Trophoblast cell (in vitro differentiated cells and primary cell): ENCODE results near the gene PIGA.

Experiments used
- DNase-seq, 2 donors: peaks; one replicate each; pipeline ENCODE4 v3.0.0-alpha.2; 2016
- H2AFZ ChIP-seq: 2 replicates; pipeline ENCODE4 v1.6.1; 2013; ENCODE audit warnings: low read length, moderate library complexity, mild to moderate bottlenecking; ENCODE audit not compliant: insufficient read depth, poor library complexity
- H2AK5ac ChIP-seq: 2 replicates; pipeline ENCODE4 v1.6.1; 2013; ENCODE audit warnings: mild to moderate bottlenecking, low read length
- H2BK120ac ChIP-seq: 2 replicates; pipeline ENCODE4 v1.6.1; 2013; ENCODE audit warnings: low read length, mild to moderate bottlenecking, moderate library complexity; ENCODE audit not compliant: insufficient read depth, poor library complexity
- H2BK12ac ChIP-seq: 2 replicates; pipeline ENCODE4 v1.6.1; 2013; ENCODE audit warnings: mild to moderate bottlenecking, low read length, moderate library complexity
- H2BK5ac ChIP-seq: 2 replicates; pipeline ENCODE4 v1.6.1; 2013; ENCODE audit warnings: low read length, low read depth, moderate library complexity, mild to moderate bottlenecking; ENCODE audit not compliant: poor library complexity
- H3K14ac ChIP-seq: 2 replicates; pipeline ENCODE4 v1.6.1; 2013; ENCODE audit warnings: mild to moderate bottlenecking, low read length
- H3K18ac ChIP-seq: 2 replicates; pipeline ENCODE4 v1.6.1; 2013; ENCODE audit warnings: mild to moderate bottlenecking, low read length
- H3K23ac ChIP-seq: 2 replicates; pipeline ENCODE4 v1.6.1; 2013; ENCODE audit warnings: low read length
- H3K27ac ChIP-seq: 2 replicates; pipeline ENCODE4 v1.5.1; 2013; ENCODE audit warnings: low read depth, mild to moderate bottlenecking, inconsistent platforms, low read length, moderate library complexity
- H3K27me3 ChIP-seq: 2 replicates; pipeline ENCODE4 v1.6.1; 2013; ENCODE audit warnings: inconsistent platforms, mild to moderate bottlenecking, low read length, moderate library complexity; ENCODE audit not compliant: insufficient read depth
- H3K36me3 ChIP-seq, 2 experiments: 1 replicate in 1 of 2; 2 replicates in 1 of 2; pipeline ENCODE4 v1.6.1; 2013; ENCODE audit warnings: low read length in 2 of 2, mild to moderate bottlenecking in 2 of 2, moderate library complexity in 1 of 2; ENCODE audit not compliant: insufficient read depth in 2 of 2, control insufficient read depth in 1 of 2
- H3K4ac ChIP-seq: 2 replicates; pipeline ENCODE4 v1.6.1; 2013; ENCODE audit warnings: low read depth, mild to moderate bottlenecking, low read length, moderate library complexity
- H3K4me1 ChIP-seq, 2 experiments: 1 replicate in 1 of 2; 2 replicates in 1 of 2; pipeline ENCODE4 v1.6.1; 2013; ENCODE audit warnings: low read length in 2 of 2, mild to moderate bottlenecking in 2 of 2, moderate library complexity in 1 of 2; ENCODE audit not compliant: insufficient read depth in 2 of 2, control insufficient read depth in 1 of 2
- H3K4me2 ChIP-seq: 2 replicates; pipeline ENCODE4 v1.6.1; 2013; ENCODE audit warnings: inconsistent platforms, mild to moderate bottlenecking, low read length, moderate library complexity
- H3K4me3 ChIP-seq: 2 replicates; pipeline ENCODE4 v1.5.1; 2013; ENCODE audit warnings: mild to moderate bottlenecking, low read depth, low read length, inconsistent platforms
- H3K79me1 ChIP-seq: one replicate; pipeline ENCODE4 v1.6.1; 2013; ENCODE audit warnings: low read length
- H3K79me2 ChIP-seq: 2 replicates; pipeline ENCODE4 v1.6.1; 2013; ENCODE audit warnings: low read length, mild to moderate bottlenecking; ENCODE audit not compliant: control insufficient read depth, insufficient read depth, poor library complexity
- H3K9ac ChIP-seq: 2 replicates; pipeline ENCODE4 v1.6.1; 2013; ENCODE audit warnings: mild to moderate bottlenecking, low read length
- H3K9me3 ChIP-seq: 2 replicates; pipeline ENCODE4 v1.6.1; 2013; ENCODE audit warnings: low read depth, mild to moderate bottlenecking, control low read depth, inconsistent platforms, low read length; ENCODE audit not compliant: insufficient read depth
- H4K12ac ChIP-seq: 2 replicates; pipeline ENCODE4 v1.6.1; 2013; ENCODE audit warnings: low read depth, mild to moderate bottlenecking, low read length, moderate library complexity
- H4K8ac ChIP-seq: 2 replicates; pipeline ENCODE4 v1.6.1; 2013; ENCODE audit warnings: low read depth, mild to moderate bottlenecking, low read length, moderate library complexity
- H4K91ac ChIP-seq: one replicate; pipeline ENCODE4 v1.6.1; 2013; ENCODE audit warnings: low read depth, mild to moderate bottlenecking, low read length, moderate library complexity
- WGBS: extraction: QIAGEN DNeasy Blood & Tissue Kit; methylation state at CpG from one replicate; pipeline ENCODE4 v1.1.7; 2013; ENCODE audit warnings: missing lambda C conversion rate; ENCODE audit not compliant: insufficient read length, insufficient coverage; ENCODE audit errors: extremely low coverage; 5-methylcytosine and 5-hydroxymethylcytosine counted together

Gene PIGA

DNA sequence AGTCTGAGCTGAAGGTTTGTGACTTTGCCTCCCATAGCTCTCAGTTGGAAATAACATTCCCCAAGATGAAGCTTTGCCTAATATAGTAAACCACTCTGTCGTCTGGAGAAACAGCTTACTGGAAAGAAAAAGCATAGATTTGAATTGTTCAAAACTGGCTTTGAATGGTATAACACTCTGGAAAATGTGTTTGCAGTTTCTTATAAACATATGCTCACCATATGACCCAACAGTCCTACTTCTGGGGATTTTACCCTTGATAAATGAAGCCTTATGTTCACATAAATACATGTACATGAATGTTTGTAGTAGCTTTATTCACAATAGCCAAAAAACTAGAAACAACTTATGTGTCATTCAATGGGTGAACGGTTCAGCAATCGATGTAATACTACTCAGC is 38.7 kb upstream of the PIGA start:
- Histone ChIP-seq H4K91ac (no peak overlapping the region), H4K8ac (no peak overlapping the region), H3K79me2 (no peaks in the 10 kb centered on the region), H3K14ac (no peak overlapping the region), H3K79me1 (no peaks in the 10 kb centered on the region), H2BK5ac (no peak overlapping the region), H2BK120ac (no peak overlapping the region), H3K4ac (no peak overlapping the region), H2BK12ac (no peak overlapping the region), H3K23ac (no peak overlapping the region), H2AFZ (no peak overlapping the region), H3K36me3 (no peaks in the 10 kb centered on the region), H3K18ac (no peak overlapping the region), H3K4me1 (no peaks in the 10 kb centered on the region), H3K4me2 (no peak overlapping the region), H3K9me3 (no peaks in the 10 kb centered on the region), H4K12ac (no peak overlapping the region), H3K4me3 (no peak overlapping the region), H3K9ac (no peak overlapping the region), H3K27me3 (no peaks in the 10 kb centered on the region), H3K27ac (no peak overlapping the region), H2AK5ac (no peak overlapping the region)
- no peak for DNase-seq
- WGBS: no CpG with 5 or more reads among the region's 3 CpGs

DNA sequence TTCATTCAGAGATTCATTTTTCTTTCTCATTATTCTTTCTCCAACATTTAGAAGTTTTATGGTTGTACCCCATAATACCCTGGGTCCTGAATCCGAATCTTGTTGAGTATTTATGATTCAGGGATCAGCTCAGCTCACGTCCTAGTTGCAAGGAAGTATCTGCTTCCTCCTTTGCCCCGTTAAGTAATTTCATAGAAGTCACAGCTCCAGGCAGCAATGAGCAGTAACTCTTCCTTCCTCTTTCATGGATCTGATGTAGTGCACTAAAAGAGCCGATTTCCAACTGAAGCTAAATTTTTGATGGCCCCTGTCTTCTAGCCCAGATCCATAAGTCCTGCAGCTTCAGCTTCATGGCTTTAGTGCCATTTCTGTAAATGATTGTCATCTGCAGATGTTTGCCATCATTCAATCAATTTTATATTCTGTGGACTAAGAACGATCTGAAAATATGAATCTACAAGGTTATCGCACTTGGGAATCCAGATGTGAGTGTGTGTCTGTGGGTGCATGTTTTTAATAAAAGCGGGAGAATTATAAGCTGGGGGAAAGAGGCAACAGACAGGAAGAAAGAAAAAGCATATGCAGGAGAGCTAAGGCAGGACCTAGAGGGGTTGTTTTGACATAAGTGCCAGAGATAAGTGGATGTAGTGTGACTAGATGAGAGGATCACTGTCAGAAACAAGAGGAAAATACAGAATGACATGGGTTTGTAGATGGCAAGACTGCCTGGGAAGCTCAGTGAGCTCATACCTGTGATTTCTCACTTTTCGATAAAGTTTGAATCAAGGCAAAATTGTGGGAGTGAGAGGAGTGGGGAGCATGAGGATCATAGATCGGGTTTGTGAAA is 31.4 kb upstream of the PIGA start:
- WGBS: no CpG with 5 or more reads among the region's 9 CpGs
- H2BK120ac ChIP-seq: no peak overlapping the region
- H3K9me3 ChIP-seq: no peaks in the 10 kb centered on the region
- no peak overlapping the region for H3K4me3 ChIP-seq
- no peaks in the 10 kb centered on the region for H3K4me1 ChIP-seq
- no peak overlapping the region for H3K9ac ChIP-seq
- no peak overlapping the region for H2AFZ ChIP-seq
- H3K14ac ChIP-seq: no peak overlapping the region
- H3K23ac ChIP-seq: no peak overlapping the region
- no peak overlapping the region for H4K8ac ChIP-seq
- H3K4ac ChIP-seq: no peak overlapping the region
- H4K12ac ChIP-seq: no peak overlapping the region
- H3K27ac ChIP-seq: no peak overlapping the region
- H3K79me1 ChIP-seq: no peaks in the 10 kb centered on the region
- DNase-seq: no peak
- no peaks in the 10 kb centered on the region for H3K79me2 ChIP-seq
- no peaks in the 10 kb centered on the region for H3K36me3 ChIP-seq
- no peak overlapping the region for H4K91ac ChIP-seq
- H2BK5ac ChIP-seq: no peak overlapping the region
- no peak overlapping the region for H2BK12ac ChIP-seq
- H3K4me2 ChIP-seq: no peak overlapping the region
- no peak overlapping the region for H2AK5ac ChIP-seq
- no peak overlapping the region for H3K18ac ChIP-seq
- no peaks in the 10 kb centered on the region for H3K27me3 ChIP-seq

DNA sequence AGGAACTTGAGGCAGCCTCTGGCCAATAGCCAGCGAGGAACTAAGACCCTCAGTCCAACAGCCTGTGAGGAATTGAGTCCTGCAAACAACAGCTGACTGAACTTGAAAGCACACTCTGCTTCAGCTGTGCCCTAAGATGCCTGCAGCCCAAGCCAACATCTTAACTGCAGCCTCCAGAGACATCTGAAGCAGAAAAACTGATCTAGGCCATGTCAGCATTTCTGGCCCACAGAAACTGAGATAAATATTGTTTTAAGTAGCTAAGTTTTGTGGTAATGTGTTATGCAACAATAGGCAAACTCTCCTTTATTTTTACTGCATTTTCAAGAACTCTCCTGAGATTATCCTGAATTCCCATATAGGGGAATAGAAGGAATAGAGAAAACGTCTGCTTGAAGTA is 24.4 kb upstream of the PIGA start:
- H4K12ac ChIP-seq: no peak overlapping the region
- H3K36me3 ChIP-seq: no peaks in the 10 kb centered on the region
- H2AK5ac ChIP-seq: no peak overlapping the region
- no peak overlapping the region for H3K23ac ChIP-seq
- no peaks in the 10 kb centered on the region for H3K79me2 ChIP-seq
- H3K27ac ChIP-seq: no peak overlapping the region
- DNase-seq: no peak
- no peak overlapping the region for H3K4ac ChIP-seq
- no peaks in the 10 kb centered on the region for H3K79me1 ChIP-seq
- no peak overlapping the region for H3K14ac ChIP-seq
- no peak overlapping the region for H4K91ac ChIP-seq
- H3K9me3 ChIP-seq: no peaks in the 10 kb centered on the region
- no peak overlapping the region for H2BK120ac ChIP-seq
- WGBS: no CpG with 5 or more reads among the region's 2 CpGs
- H3K27me3 ChIP-seq: no peaks in the 10 kb centered on the region
- no peak overlapping the region for H2BK12ac ChIP-seq
- H3K18ac ChIP-seq: no peak overlapping the region
- no peak overlapping the region for H3K4me3 ChIP-seq
- H3K9ac ChIP-seq: no peak overlapping the region
- H4K8ac ChIP-seq: no peak overlapping the region
- no peaks in the 10 kb centered on the region for H3K4me1 ChIP-seq
- no peak overlapping the region for H2BK5ac ChIP-seq
- H3K4me2 ChIP-seq: no peak overlapping the region
- H2AFZ ChIP-seq: no peak overlapping the region

DNA sequence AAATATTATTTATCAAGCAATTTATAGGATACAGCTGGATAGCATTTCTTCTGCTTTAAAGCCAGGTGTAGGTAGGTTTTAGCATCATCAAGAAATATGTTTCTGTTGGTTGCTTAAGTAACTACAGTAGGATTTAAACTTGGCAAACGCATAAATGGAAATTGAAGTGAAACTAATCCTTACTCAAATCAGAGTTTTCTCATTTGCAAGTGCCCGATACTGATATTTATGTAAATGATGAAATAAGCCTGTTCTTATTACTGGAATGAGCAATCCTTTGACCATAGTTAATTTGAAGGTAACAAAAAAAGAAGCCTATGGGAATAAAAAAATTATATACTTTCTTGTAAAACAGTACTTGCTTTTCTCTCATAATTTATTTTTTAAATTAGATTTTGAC is 23.2 kb upstream of the PIGA start:
- no peak overlapping the region for H3K27ac ChIP-seq
- H3K4me1 ChIP-seq: no peaks in the 10 kb centered on the region
- H3K4me2 ChIP-seq: no peak overlapping the region
- no peaks in the 10 kb centered on the region for H3K79me1 ChIP-seq
- no peak overlapping the region for H2AK5ac ChIP-seq
- no peak overlapping the region for H3K4ac ChIP-seq
- no peak overlapping the region for H3K9ac ChIP-seq
- H4K12ac ChIP-seq: no peak overlapping the region
- H2BK12ac ChIP-seq: no peak overlapping the region
- no peaks in the 10 kb centered on the region for H3K36me3 ChIP-seq
- no peak overlapping the region for H3K4me3 ChIP-seq
- H3K18ac ChIP-seq: no peak overlapping the region
- no CpG with 5 or more reads among the region's 2 CpGs for WGBS
- no peaks in the 10 kb centered on the region for H3K9me3 ChIP-seq
- no peak for DNase-seq
- H2BK5ac ChIP-seq: no peak overlapping the region
- H4K8ac ChIP-seq: no peak overlapping the region
- no peak overlapping the region for H3K23ac ChIP-seq
- H4K91ac ChIP-seq: no peak overlapping the region
- no peaks in the 10 kb centered on the region for H3K79me2 ChIP-seq
- H3K27me3 ChIP-seq: no peaks in the 10 kb centered on the region
- no peak overlapping the region for H2AFZ ChIP-seq
- H3K14ac ChIP-seq: no peak overlapping the region
- no peak overlapping the region for H2BK120ac ChIP-seq
